BLaER1 (cell line): ENCODE measurements around the gene IFNL1.

Source experiments
- H3K27ac ChIP-seq: shearing (Covaris generic); formaldehyde crosslinking; 2 replicates; pipeline ENCODE4 v1.8.1; 2022
- H3K27me3 ChIP-seq: shearing (Covaris generic); formaldehyde crosslinking; 2 replicates; pipeline ENCODE4 v1.8.1; 2022
- H3K36me3 ChIP-seq: shearing (Covaris generic); formaldehyde crosslinking; 2 replicates; pipeline ENCODE4 v1.8.1; 2022
- H3K4me1 ChIP-seq: shearing (Covaris generic); formaldehyde crosslinking; 2 replicates; pipeline ENCODE4 v1.8.1; 2022
- H3K4me2 ChIP-seq: shearing (Covaris generic); formaldehyde crosslinking; 2 replicates; pipeline ENCODE4 v1.8.1; 2022
- H3K4me3 ChIP-seq: shearing (Covaris generic); formaldehyde crosslinking; 2 replicates; pipeline ENCODE4 v1.8.1; 2022
- H3K9ac ChIP-seq: shearing (Covaris generic); formaldehyde crosslinking; 2 replicates; pipeline ENCODE4 v1.8.1; 2022
- H3K9me3 ChIP-seq: shearing (Covaris generic); formaldehyde crosslinking; 2 replicates; pipeline ENCODE4 v1.8.1; 2022
- H4K20me1 ChIP-seq: shearing (Covaris generic); formaldehyde crosslinking; 2 replicates; pipeline ENCODE4 v1.8.1; 2022
- Cebpa-rat ChIP-seq: shearing (Covaris generic); IDR thresholded peaks from 2 replicates; pipeline ENCODE4 v1.8.1; 2022

Gene IFNL1

DNA sequence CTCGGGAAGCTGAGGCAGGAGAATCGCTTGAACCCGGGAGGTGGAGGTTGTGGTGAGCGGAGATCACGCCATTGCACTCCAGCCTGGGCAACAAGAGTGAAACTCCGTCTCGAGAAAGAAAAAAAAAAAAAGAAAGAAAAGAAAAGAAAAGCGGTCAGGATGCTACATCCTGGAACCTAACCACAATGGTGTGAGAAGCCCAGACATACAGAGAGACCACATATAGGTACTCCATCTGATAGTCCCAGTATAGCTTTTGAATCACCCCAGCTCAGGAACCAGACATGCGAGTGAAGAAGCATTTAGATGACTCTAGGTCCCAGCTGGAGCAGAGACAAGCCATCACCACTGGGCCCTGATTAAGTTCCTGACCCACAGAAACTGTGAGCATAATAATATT lies 3.2 kb downstream of the IFNL1 start:
- no peak overlapping the region for H3K4me3 ChIP-seq
- no peak overlapping the region for H3K4me2 ChIP-seq
- H3K27me3 ChIP-seq = no peaks in the 10 kb centered on the region
- TF ChIP-seq Cebpa-rat = no peak
- H3K9ac ChIP-seq = no peak overlapping the region
- H4K20me1 ChIP-seq = peaks cover under 1% of the 10 kb centered on the region; the same call in 1 of the 2 replicates
- no peaks in the 10 kb centered on the region for H3K9me3 ChIP-seq
- H3K27ac ChIP-seq = no peak overlapping the region
- H3K4me1 ChIP-seq = peaks cover 8% of the 10 kb centered on the region; the same call in 1 of the 2 replicates
- H3K36me3 ChIP-seq = no peaks in the 10 kb centered on the region

DNA sequence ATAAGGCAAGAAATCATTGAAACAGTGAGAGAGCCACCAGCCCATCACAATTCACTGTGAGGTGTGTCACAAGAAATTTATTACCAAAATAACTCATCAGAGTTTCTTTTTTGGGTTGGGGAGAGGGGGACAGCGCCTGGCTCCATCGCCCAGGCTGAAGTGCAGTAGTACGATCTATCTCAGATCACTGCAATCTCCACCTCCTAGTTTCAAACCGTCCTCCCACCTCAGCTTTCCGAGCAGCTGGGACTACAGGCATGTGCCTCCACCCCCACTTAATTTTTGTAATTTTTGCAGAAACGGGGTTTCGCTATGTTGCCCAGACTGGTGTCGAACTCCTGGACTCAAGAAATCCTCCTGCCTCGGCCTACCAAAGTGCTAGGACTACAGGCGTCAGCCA lies 3.6 kb downstream of the IFNL1 start:
- peaks cover 11% of the 10 kb centered on the region for H3K4me1 ChIP-seq
- TF ChIP-seq Cebpa-rat = no peak
- H3K27ac ChIP-seq = no peak overlapping the region
- H3K27me3 ChIP-seq = no peaks in the 10 kb centered on the region
- no peak overlapping the region for H3K4me2 ChIP-seq
- H3K9ac ChIP-seq = no peak overlapping the region
- H3K36me3 ChIP-seq = no peaks in the 10 kb centered on the region
- no peaks in the 10 kb centered on the region for H3K9me3 ChIP-seq
- peaks cover 5% of the 10 kb centered on the region; the same call in 1 of the 2 replicates for H4K20me1 ChIP-seq
- H3K4me3 ChIP-seq = no peak overlapping the region

DNA sequence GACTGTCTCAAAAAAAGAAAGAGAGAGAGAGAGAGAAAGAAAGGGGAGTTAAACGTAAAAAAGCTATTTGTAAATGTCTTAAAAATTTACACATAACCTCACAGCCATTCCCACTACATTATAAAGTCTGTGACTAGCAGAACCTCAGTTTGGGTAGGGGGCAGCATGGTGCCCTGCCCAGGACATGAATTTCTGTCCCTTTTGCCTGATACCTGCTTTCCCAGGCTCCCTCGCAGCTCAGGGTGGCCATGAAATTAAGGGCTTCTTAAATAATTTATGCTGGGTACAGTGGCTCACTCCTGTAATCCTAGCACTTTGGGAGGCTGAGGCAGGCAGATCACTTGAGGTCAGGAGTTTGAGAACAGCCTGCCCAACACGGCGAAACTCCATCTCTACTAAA lies 4.8 kb downstream of the IFNL1 start:
- H3K27me3 ChIP-seq = no peaks in the 10 kb centered on the region
- TF ChIP-seq Cebpa-rat = no peak

DNA sequence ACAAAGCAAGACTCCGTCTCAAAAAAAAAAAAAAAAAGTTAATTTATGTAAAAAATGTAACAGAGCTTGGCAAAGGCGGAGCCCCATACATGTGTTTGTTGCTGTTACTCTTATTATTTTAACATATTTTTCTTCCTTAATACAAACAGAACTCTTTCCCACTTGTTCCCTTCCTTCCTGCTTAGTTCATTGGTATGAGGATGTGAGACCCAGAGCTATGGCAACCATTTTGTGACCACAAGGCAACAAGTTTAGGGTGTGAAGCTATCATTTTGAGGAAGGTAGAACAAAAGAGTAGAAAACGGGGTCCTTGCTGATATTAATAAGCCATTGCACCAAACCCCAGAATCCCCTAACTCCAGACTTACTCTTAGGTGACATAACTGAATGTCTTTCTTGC lies 5.4 kb downstream of the IFNL1 start:
- Histone ChIP-seq H3K27me3 (no peaks in the 10 kb centered on the region), H3K4me3 (no peak overlapping the region), H4K20me1 (peaks cover 22% of the 10 kb centered on the region; the same call in 1 of the 2 replicates), H3K27ac (no peak overlapping the region), H3K9me3 (no peaks in the 10 kb centered on the region), H3K4me1 (peaks cover 24% of the 10 kb centered on the region), H3K4me2 (no peak overlapping the region), H3K9ac (no peak overlapping the region), H3K36me3 (peaks cover 3% of the 10 kb centered on the region; the same call in 1 of the 2 replicates)
- no peak for TF ChIP-seq Cebpa-rat

More for the DNA sequence above, 4.8 kb downstream of the IFNL1 start:
- H3K27ac ChIP-seq = no peak overlapping the region
- H4K20me1 ChIP-seq = peaks cover 17% of the 10 kb centered on the region; the same call in 1 of the 2 replicates
- H3K4me3 ChIP-seq = no peak overlapping the region
- no peaks in the 10 kb centered on the region for H3K9me3 ChIP-seq
- no peak overlapping the region for H3K4me2 ChIP-seq
- H3K9ac ChIP-seq = no peak overlapping the region
- peaks cover 23% of the 10 kb centered on the region for H3K4me1 ChIP-seq
- no peaks in the 10 kb centered on the region for H3K36me3 ChIP-seq

DNA sequence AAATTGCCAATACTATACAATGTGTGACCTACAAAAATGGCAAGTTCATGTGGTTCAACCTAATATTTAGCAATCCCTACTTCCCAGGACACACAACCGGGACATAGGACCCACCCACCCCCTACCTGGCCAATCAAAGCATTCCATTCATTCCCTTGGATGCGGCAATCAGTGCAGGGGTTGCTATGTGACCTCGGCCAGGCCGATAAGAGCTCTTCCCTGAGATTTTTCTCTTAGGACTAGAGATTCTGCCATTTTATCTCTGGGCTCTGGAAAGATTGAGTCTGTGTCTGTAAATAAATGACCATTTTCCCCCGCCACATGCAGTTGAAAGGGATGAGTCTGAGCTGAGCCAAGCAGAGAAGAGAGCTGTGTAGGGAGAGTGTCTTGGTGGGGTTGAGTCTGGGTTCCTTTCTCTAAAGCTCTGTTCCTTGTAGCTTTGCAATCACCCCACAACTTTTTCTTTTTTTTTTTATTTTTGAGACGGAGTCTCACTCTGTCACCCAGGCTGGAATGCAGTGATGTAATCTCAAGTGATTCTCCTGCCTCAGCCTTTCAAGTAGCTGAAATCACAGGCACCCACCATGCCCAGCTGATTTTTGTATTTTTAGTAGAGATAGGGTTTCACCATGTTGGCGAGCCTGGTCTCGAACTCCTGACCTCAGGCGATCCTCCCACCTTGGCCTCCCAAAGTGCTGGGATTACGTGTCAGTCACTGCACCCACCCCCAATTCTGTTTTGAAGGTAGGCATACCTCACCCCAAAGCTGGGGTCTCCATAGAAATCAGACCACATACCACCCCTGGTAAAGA lies 7.4 kb downstream of the IFNL1 start:
- H4K20me1 ChIP-seq = peaks cover 42% of the 10 kb centered on the region
- no peak overlapping the region for H3K4me3 ChIP-seq
- no peak overlapping the region for H3K27ac ChIP-seq
- no peak overlapping the region for H3K9ac ChIP-seq
- no peak overlapping the region for H3K4me2 ChIP-seq
- peaks cover 16% of the 10 kb centered on the region for H3K4me1 ChIP-seq
- H3K36me3 ChIP-seq = peaks cover 23% of the 10 kb centered on the region
- TF ChIP-seq Cebpa-rat = no peak
- no peaks in the 10 kb centered on the region for H3K27me3 ChIP-seq
- no peaks in the 10 kb centered on the region for H3K9me3 ChIP-seq

DNA sequence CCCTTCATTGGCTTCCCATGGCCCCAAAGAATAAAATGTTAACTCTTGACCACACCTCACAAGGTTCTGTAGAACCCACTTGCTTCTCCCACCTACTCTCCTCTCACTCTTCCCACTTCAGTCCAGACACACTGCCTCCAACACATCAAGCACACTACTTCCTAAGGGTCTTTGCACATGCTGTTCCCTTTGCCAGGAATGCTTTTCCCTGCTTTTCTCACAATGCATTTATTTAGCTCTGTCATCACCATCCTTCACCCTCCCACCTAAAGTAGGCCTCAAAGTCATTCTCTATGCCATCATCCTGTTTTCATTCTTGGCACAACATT lies 7.9 kb downstream of the IFNL1 start:
- Histone ChIP-seq H3K36me3 (peaks cover 29% of the 10 kb centered on the region), H3K27ac (no peak overlapping the region), H3K4me1 (peaks cover 16% of the 10 kb centered on the region), H3K9ac (no peak overlapping the region), H3K4me2 (no peak overlapping the region), H3K9me3 (no peaks in the 10 kb centered on the region), H3K27me3 (no peaks in the 10 kb centered on the region), H3K4me3 (no peak overlapping the region), H4K20me1 (peaks cover 48% of the 10 kb centered on the region)
- TF ChIP-seq Cebpa-rat = no peak

DNA sequence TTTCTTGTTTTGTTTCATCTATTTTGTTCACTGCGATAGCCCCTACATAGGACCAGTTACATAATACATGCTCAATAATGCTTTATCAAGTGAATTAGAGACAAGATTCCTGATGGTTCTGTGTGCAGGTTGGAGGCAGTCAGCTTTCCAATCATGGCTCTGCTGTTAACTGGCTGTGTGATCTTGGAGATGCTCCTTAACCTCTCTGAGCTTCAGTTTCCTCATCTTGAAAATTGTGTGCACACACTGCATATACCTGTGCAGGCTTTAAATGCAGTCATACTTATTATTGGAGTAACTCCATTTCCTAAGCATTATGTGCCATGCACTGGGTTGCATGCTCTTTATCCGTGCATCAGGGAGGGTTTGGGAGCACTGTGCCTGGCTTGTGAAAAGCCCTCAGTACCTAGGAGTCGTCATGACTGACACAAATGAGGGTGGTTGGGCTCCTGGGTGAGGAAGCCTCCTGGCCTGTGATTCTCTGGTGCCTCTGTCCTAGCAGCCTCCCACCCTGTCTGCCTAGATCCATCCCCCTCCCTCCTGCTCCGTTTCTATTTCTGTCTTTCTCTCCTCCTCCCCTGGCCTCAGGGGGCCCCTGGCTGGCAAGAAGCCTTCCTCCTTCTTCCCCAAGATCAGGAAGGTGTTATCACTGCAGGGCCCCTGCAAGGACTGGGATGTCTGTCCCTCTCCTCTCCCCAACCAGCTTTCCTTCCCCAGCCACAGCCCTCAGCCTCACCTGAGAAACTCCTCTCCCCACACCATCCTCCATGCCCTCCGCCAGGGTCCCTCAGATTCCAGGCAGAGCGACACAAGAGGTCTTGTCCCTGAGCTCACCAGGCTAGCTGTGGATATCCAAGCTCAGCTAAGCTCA lies 8.7 kb downstream of the IFNL1 start:
- Histone ChIP-seq H3K9ac (peak overlapping the region; percentile 59; the same call in 1 of the 2 replicates), H3K4me1 (peaks cover 16% of the 10 kb centered on the region), H3K9me3 (no peaks in the 10 kb centered on the region), H3K36me3 (peaks cover 37% of the 10 kb centered on the region), H3K27ac (no peak overlapping the region; the same call in 1 of the 2 replicates), H3K27me3 (no peaks in the 10 kb centered on the region), H3K4me3 (no peak overlapping the region), H4K20me1 (peaks cover 56% of the 10 kb centered on the region), H3K4me2 (peak overlapping the region; percentile 68)
- TF ChIP-seq Cebpa-rat = no peak

DNA sequence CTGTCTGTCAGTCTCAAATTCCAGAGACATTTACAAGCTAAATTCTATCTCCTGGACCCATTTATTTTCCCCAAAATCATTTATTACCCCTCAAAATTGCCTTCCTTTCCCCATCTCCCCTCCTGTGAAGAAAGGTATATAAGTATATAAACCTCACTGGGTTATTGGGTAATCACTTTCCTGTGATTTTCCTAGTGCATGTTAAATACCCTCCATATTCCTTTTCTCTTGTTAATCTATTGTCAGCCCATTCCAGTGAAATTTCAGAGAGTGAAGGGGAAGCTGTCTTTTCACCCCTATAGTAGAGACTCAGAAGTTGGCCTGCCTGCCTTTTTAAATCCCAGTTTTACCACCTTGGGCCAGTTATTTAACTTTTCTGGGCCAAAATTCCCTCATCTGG lies 9.9 kb downstream of the IFNL1 start:
- peaks cover 25% of the 10 kb centered on the region for H3K4me1 ChIP-seq
- no peak overlapping the region for H3K4me2 ChIP-seq
- H3K27ac ChIP-seq = no peak overlapping the region
- no peak overlapping the region for H3K4me3 ChIP-seq
- no peaks in the 10 kb centered on the region for H3K27me3 ChIP-seq
- peaks cover 67% of the 10 kb centered on the region for H4K20me1 ChIP-seq
- H3K9me3 ChIP-seq = no peaks in the 10 kb centered on the region
- TF ChIP-seq Cebpa-rat = no peak
- no peak overlapping the region for H3K9ac ChIP-seq
- peaks cover 48% of the 10 kb centered on the region for H3K36me3 ChIP-seq

DNA sequence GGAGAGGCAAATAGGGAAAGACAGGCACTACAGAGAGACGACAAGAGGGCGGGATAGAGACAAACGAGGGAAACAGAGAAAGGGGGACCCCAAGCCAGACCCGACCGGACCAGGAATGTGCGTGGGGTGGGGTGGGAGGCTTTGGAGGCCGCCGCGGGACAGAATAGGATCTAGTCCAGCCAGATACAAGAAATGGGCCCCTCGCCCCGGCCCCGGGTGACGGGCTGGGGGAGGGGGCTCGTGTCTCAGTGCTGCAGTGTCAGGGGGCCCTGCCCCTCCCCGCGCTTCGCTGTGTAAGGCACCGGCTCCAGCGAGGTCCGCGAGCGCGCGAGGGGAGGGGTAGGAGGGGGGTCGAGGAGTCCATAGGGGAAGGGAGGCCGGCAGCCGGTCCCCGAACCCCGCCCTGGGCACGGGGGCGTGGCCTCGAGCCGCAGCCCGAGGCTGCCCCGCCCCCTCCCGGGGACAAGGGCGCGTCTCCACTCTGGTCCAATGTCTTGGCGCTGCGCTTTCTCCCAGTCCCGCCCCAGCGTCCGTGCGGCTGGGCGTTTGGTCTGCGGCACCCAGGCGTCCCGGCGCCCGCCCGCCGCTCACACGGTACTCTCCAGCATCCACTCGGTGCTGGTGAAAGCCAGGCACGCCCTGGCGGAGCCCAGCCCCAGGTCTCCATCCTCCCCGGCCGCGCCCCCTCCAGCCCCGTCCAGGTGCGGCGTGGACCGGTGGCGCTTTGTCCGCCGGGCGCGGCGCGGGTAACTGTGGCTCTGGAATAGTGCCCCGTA lies 11.0 kb downstream of the IFNL1 start:
- H3K4me3 ChIP-seq = no peak overlapping the region

More for the DNA sequence above, 11.0 kb downstream of the IFNL1 start:
- H3K4me1 ChIP-seq = peaks cover 26% of the 10 kb centered on the region
- no peak for TF ChIP-seq Cebpa-rat
- H3K36me3 ChIP-seq = peaks cover 60% of the 10 kb centered on the region
- no peaks in the 10 kb centered on the region for H3K9me3 ChIP-seq
- no peak overlapping the region for H3K9ac ChIP-seq
- H3K4me2 ChIP-seq = no peak overlapping the region
- no peak overlapping the region for H3K27ac ChIP-seq
- H3K27me3 ChIP-seq = no peaks in the 10 kb centered on the region
- H4K20me1 ChIP-seq = peaks cover 79% of the 10 kb centered on the region
